Measurements from ENCODE around the gene CHMP2A.

Gene CHMP2A

GRCh38 chr19:58560007-58560887 is 5.3 kb upstream of the CHMP2A start:
- no peak for TF ChIP-seq CTCF (conservative IDR thresholded peaks at IDR 0.05)
- peak overlapping the region; percentile 100 for H3K27ac ChIP-seq

- H3K27ac ChIP-seq, result peak overlapping the region; percentile 100
- no peak for TF ChIP-seq CTCF (conservative IDR thresholded peaks at IDR 0.05)
Observed at GRCh38 chr19:58559275-58560006, 4.5 kb upstream of the CHMP2A start.

DNA sequence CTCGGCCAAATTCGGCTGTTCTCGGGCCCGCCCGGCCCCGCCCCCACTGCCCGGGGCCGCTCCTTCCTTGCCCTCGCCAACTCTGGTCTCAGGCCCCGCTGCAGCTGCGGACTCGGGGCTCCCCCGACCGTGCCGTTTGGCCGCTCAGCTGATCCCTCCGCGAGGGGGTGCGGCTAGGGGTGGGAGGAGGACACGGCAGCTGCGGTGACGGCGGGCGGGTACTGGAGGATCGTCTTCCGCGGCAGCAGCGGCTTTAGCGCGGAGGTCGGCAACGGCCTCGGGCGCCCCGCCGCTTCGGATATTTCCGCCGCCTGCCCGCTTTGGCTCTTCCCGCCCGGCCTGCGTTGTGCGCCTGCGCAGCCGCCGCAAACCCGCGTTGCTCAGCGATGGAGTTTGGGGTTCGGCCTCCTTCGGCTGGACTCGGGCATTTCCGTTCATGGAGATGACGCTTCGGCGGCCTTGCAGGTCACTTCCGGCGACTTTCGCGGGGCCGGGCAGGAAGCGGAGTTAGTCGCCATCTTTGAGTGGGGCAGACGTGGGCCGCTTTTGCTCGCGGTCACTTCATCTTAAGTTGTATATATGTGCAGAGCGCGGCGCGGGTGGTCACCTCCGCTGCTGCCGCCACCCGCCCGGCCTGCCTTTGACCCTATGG is 3.8 kb upstream of the CHMP2A start:
- H3K27ac ChIP-seq, result peak overlapping the region; percentile 100
- no peak for TF ChIP-seq CTCF (conservative IDR thresholded peaks at IDR 0.05)

- peak within 1 kb of the TSS; percentile 100 for H3K27ac ChIP-seq
- TF ChIP-seq CTCF (conservative IDR thresholded peaks at IDR 0.05), result no peak
Observed at GRCh38 chr19:58558066-58558622, 3.2 kb upstream of the CHMP2A start, which contains the start of gene UBE2M. UBE2M (minus strand) TSS chr19:58558611; CDS start chr19:58558381, 230 bp downstream.

GRCh38 chr19:58557221-58558065 is 2.5 kb upstream of the CHMP2A start:
- TF ChIP-seq CTCF (conservative IDR thresholded peaks at IDR 0.05), result no peak

GRCh38 chr19:58556622-58557220 is 1.8 kb upstream of the CHMP2A start:
- H3K27ac ChIP-seq, result peak overlapping the region; percentile 100
- no peak for TF ChIP-seq CTCF (conservative IDR thresholded peaks at IDR 0.05)

More at GRCh38 chr19:58557221-58558065, 2.5 kb upstream of the CHMP2A start:
- H3K27ac ChIP-seq, result peak overlapping the region; percentile 100

All from VCaP (cell line).